OCI-LY1 (cell line): ENCODE measurements around the gene AKR7A3.

Experiments used
- H2AFZ ChIP-seq: fragments of 200-600 bp; sonication (generic), shearing (Covaris generic); 2 replicates; pipeline ENCODE4 v1.6.0; 2014; ENCODE audit warnings: antibody characterized with exemption, mild to moderate bottlenecking, low read length
- H3F3A ChIP-seq: fragments of 200-600 bp; sonication (generic), shearing (Covaris generic); 2 replicates; pipeline ENCODE4 v1.6.0; 2014; ENCODE audit warnings: mild to moderate bottlenecking, antibody characterized with exemption, low read length, moderate library complexity; ENCODE audit not compliant: insufficient read depth
- H3K27ac ChIP-seq: fragments of 200-600 bp; sonication (generic); 2 replicates; pipeline ENCODE4 v1.5.1; 2014; ENCODE audit warnings: low read length, mixed run types, mild to moderate bottlenecking, low read depth; ENCODE audit not compliant: poor library complexity, severe bottlenecking
- H3K27me3 ChIP-seq: fragments of 200-600 bp; sonication (generic); 2 replicates; pipeline ENCODE4 v1.6.0; 2014; ENCODE audit warnings: antibody characterized with exemption, mild to moderate bottlenecking, low read length, moderate library complexity; ENCODE audit not compliant: insufficient read depth
- H3K36me3 ChIP-seq: fragments of 200-600 bp; sonication (generic); 2 replicates; pipeline ENCODE4 v1.6.1; 2014; ENCODE audit warnings: mild to moderate bottlenecking, antibody characterized with exemption, low read length, moderate library complexity, mixed read lengths; ENCODE audit not compliant: insufficient read depth
- H3K4me1 ChIP-seq: fragments of 200-600 bp; sonication (generic); 2 replicates; pipeline ENCODE4 v1.5.1; 2014; ENCODE audit warnings: mild to moderate bottlenecking, low read length, moderate library complexity; ENCODE audit not compliant: insufficient read depth, severe bottlenecking
- H3K4me2 ChIP-seq: fragments of 200-600 bp; sonication (generic), shearing (Covaris generic); 2 replicates; pipeline ENCODE4 v1.6.1; 2014; ENCODE audit warnings: low read length
- H3K4me3 ChIP-seq: fragments of 200-600 bp; sonication (generic); 2 replicates; pipeline ENCODE4 v1.5.1; 2014; ENCODE audit warnings: low read length, low read depth, mild to moderate bottlenecking, mixed read lengths; ENCODE audit not compliant: poor library complexity, severe bottlenecking
- H3K79me2 ChIP-seq: fragments of 200-600 bp; shearing (Covaris generic); 2 replicates; pipeline ENCODE4 v1.6.1; 2016; ENCODE audit warnings: mixed run types, low read length, mixed read lengths; ENCODE audit not compliant: insufficient read depth
- H3K9ac ChIP-seq: fragments of 200-600 bp; sonication (generic), shearing (Covaris generic); 2 replicates; pipeline ENCODE4 v1.6.1; 2014; ENCODE audit warnings: mild to moderate bottlenecking, low read length, mixed read lengths
- H3K9me2 ChIP-seq: fragments of 200-600 bp; sonication (generic), shearing (Covaris generic); 2 replicates; pipeline ENCODE4 v1.6.1; 2014; ENCODE audit warnings: low read depth, mild to moderate bottlenecking, low read length, mixed read lengths
- H3K9me3 ChIP-seq: fragments of 200-600 bp; shearing (Covaris generic); 2 replicates; pipeline ENCODE4 v1.6.1; 2014; ENCODE audit warnings: low read length, mixed read lengths
- H4K20me1 ChIP-seq: fragments of 200-600 bp; sonication (generic), shearing (Covaris generic); 2 replicates; pipeline ENCODE4 v1.6.0; 2016; ENCODE audit warnings: mild to moderate bottlenecking, low read length; ENCODE audit not compliant: insufficient read depth
- CTCF ChIP-seq: fragments of 200-600 bp; sonication (generic), shearing (Covaris generic); IDR thresholded peaks from 2 replicates; pipeline ENCODE4 v1.5.1; 2017; ENCODE audit warnings: mild to moderate bottlenecking, antibody characterized with exemption, low read length, moderate library complexity, mixed read lengths
- EZH2 ChIP-seq: fragments of 200-600 bp; sonication (generic), shearing (Covaris generic); IDR thresholded peaks from 2 replicates; pipeline ENCODE4 v1.8.0; 2017; ENCODE audit warnings: borderline replicate concordance, mixed run types, mild to moderate bottlenecking, antibody characterized with exemption, low read length, moderate library complexity, mixed read lengths

Gene AKR7A3

DNA sequence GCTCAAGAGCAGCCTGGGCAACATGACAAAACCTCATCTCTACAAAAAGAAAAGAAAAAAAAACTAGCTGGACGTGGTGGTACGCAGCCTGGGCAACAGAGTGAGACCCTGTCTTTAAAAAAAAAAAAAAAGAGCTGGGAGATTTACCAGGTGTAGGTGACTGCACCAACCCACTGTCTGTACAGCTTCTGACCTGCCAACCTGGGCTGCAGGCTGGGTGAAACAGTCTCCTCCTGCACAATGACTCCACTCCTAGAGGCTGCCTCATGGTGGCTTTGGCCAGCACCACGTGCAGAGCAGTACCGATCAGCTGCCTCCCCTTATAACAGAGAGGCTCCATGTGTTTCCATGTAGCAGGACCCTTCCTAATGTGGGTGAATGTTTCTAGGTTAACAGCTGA is 33.3 kb downstream of the AKR7A3 start:
- Histone ChIP-seq H3K27me3 (no peaks in the 10 kb centered on the region), H3K4me2 (no peak overlapping the region), H2AFZ (no peak overlapping the region), H3K27ac (no peak overlapping the region), H3K9ac (no peak overlapping the region), H3K36me3 (peaks cover 64% of the 10 kb centered on the region), H3F3A (no peaks in the 10 kb centered on the region), H3K9me3 (no peaks in the 10 kb centered on the region), H3K4me1 (peaks cover 22% of the 10 kb centered on the region), H3K4me3 (no peak overlapping the region), H4K20me1 (no peaks in the 10 kb centered on the region), H3K9me2 (no peaks in the 10 kb centered on the region), H3K79me2 (peaks cover 47% of the 10 kb centered on the region)
- TF ChIP-seq CTCF (no peak), EZH2 (no peak)

DNA sequence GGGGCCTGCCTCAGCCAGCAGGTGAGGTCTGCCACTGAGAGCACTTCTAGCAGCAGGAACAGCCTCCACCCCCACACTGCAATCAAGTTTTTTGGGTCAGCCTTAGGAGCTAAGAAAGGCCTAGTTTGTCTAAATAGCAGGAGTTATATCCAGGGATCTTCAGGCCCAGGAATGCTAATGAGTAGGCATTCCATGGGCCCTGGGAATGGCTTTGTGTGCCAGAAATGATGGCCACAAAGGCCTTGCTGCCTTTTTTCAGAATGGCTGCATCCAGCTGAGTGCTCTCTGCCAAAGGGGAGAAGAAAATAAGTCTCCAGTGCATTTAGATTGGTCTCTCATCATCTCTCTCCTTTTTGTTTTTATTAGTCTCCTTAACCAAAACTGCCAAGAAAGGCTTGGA is 34.2 kb downstream of the AKR7A3 start:
- peaks cover 55% of the 10 kb centered on the region for H3K79me2 ChIP-seq
- no peak overlapping the region for H2AFZ ChIP-seq
- no peaks in the 10 kb centered on the region for H3K27me3 ChIP-seq
- H3K36me3 ChIP-seq = peaks cover 59% of the 10 kb centered on the region
- H3K4me3 ChIP-seq = no peak overlapping the region
- H3K27ac ChIP-seq = no peak overlapping the region
- no peak overlapping the region for H3K9ac ChIP-seq
- H3K4me2 ChIP-seq = no peak overlapping the region
- H3F3A ChIP-seq = no peaks in the 10 kb centered on the region
- no peaks in the 10 kb centered on the region for H4K20me1 ChIP-seq
- no peaks in the 10 kb centered on the region for H3K9me2 ChIP-seq
- no peaks in the 10 kb centered on the region for H3K9me3 ChIP-seq
- TF ChIP-seq CTCF (no peak), EZH2 (no peak)
- peaks cover 31% of the 10 kb centered on the region for H3K4me1 ChIP-seq

DNA sequence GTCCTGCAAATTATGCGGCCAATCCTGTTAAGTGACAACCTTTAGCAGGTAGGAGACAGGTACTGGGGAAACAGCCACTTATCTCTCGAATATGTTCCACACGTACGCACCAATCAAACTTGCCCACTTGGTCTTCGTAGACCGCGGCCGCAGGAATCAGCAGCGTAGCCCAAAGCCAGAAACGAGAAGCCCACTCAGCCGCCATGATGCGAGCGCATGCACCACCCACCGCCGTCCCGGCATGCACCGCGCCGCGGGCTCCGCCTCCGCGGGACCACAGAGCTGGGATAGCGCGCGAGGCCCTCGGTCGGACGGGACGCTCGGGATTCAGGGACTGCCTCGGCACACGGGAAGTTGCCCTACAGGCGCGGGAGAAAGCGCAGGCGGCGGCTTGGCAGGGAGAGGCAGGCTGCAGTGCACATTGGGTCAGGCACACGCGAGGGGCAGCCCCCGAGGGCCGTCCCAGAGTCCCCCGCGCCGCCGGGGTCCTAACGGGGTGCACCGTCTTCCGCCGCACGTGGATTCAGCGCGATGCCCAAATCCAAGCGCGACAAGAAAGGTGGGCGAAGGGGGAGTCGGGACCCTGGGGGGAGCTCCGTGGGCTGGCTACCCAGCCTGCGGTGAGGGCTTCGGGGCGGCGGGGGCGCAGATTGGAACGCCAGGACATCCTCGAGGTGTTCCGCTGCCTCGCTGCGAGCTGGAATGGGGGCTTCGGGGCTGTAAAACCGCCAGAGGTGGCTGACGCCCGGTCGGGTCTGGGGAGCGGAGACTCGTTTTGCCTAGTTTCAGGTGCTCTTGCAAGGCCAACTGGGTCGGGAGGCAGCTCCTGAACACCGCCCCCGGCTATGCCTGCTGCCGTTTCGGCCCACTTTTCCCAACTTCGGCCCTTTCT is 37.0 kb downstream of the AKR7A3 start, which contains the start of the genes EMC1 and MRTO4:
Gene EMC1, minus strand, starts transcription at position 220 of the 892 bp plus-strand sequence. Its CDS starts 15 bp downstream, at position 205.
Gene MRTO4, plus strand, starts transcription at position 501 of the 892 bp plus-strand sequence. Its CDS starts 31 bp downstream, at position 532.
- Histone ChIP-seq H3K4me1 (peaks cover 35% of the 10 kb centered on the region), H3K79me2 (peaks cover 78% of the 10 kb centered on the region), H2AFZ (no peak within 1 kb of the TSS; the same call in 1 of the 2 replicates), H3K27me3 (no peaks in the 10 kb centered on the region), H3K9me2 (no peaks in the 10 kb centered on the region), H3K4me3 (peak within 1 kb of the TSS; percentile 93), H3K9ac (peak within 1 kb of the TSS; percentile 81), H3K9me3 (no peaks in the 10 kb centered on the region), H3F3A (no peaks in the 10 kb centered on the region), H3K27ac (peak within 1 kb of the TSS; percentile 73), H4K20me1 (no peaks in the 10 kb centered on the region), H3K36me3 (peaks cover 40% of the 10 kb centered on the region), H3K4me2 (peak within 1 kb of the TSS; percentile 98)
- no peak for TF ChIP-seq EZH2
- TF ChIP-seq CTCF = no peak
